AG04449 (cell line): ENCODE measurements around the gene ACR.

Experiments used
- CTCF ChIA-PET: fragments of 350-600 bp; formaldehyde crosslinking; extraction: SDS; loops from one replicate; lab custom pipeline; 2021; ENCODE audit warnings: antibody characterized with exemption; lab: Yijun Ruan, JAX
- POLR2A ChIA-PET: fragments of 400-600, 350-600 bp; formaldehyde crosslinking; extraction: SDS; loops from one replicate; lab custom pipeline; 2020; ENCODE audit warnings: antibody characterized with exemption, inconsistent platforms; lab: Yijun Ruan, JAX
- DNase-seq: peaks from one replicate; pipeline ENCODE4 v3.0.0-alpha.2; 2010; ENCODE audit warnings: low read depth, low spot score
- H3K4me3 ChIP-seq: 2 replicates; pipeline ENCODE4 v1.5.1; 2011; ENCODE audit warnings: low read depth, mild to moderate bottlenecking, control low read depth, low read length
- TF ChIP-seq, protein P1 (sequence below): IDR thresholded peaks from one replicate; pipeline ENCODE4 v1.5.1; 2011; ENCODE audit warnings: mild to moderate bottlenecking, moderate library complexity, low read length, control low read depth, inconsistent platforms; ENCODE audit not compliant: insufficient read depth; ENCODE audit errors: missing control alignments

ACR gene

GRCh38 chr22:50729391-50730012 lies 8.5 kb upstream of the ACR start:
- TF ChIP-seq, protein P1, sequence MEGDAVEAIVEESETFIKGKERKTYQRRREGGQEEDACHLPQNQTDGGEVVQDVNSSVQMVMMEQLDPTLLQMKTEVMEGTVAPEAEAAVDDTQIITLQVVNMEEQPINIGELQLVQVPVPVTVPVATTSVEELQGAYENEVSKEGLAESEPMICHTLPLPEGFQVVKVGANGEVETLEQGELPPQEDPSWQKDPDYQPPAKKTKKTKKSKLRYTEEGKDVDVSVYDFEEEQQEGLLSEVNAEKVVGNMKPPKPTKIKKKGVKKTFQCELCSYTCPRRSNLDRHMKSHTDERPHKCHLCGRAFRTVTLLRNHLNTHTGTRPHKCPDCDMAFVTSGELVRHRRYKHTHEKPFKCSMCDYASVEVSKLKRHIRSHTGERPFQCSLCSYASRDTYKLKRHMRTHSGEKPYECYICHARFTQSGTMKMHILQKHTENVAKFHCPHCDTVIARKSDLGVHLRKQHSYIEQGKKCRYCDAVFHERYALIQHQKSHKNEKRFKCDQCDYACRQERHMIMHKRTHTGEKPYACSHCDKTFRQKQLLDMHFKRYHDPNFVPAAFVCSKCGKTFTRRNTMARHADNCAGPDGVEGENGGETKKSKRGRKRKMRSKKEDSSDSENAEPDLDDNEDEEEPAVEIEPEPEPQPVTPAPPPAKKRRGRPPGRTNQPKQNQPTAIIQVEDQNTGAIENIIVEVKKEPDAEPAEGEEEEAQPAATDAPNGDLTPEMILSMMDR, result no peak
- POLR2A ChIA-PET, result no interaction called here
- no peak for DNase-seq
- CTCF ChIA-PET, result interaction anchor here (0.9 kb wide), 1 partner anchor 13 kb away, joined by 3 read pairs; no protein-coding TSS in a partner anchor
- H3K4me3 ChIP-seq, result no peak overlapping the region

DNA sequence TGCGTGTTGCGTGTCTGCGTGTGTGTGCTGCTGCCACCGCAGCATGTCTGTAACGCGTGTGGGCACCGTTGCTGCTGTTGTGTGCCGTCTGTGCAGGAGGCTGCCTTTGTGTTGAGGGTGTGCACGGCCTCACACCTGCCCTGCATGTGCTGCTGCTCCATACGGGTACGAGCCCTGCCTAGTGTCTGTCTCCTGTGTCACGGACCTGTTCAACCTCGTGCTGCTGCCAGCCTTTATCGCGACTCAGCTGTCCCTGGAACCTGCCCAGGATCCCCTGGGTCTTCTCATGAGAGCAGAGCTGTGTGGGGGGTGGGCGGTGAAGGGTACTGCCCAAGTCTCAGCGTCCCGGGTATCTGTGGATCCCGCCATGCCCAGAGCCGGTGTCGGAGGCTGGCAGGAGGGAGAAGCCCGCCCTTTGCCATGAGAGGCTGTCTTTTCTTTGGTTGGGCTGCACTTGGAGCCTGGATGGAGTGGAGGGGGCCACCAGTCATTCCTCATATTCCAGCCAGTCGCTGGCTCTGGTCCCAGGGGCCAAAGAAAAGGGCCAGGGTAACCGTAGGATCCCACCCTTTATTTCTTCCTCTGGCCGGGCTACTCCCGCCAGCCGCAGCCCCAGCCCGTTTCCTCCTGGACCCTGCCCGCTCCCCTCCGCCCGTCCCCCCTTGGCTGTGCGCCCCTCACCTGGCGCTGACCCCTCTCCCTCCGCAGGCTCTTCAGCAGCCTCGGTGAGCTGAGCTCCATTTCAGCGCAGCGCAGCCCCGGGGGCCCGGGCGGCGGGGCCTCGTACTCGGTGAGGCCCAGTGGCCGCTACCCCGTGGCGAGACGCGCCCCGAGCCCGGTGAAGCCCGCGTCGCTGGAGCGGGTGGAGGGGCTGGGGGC lies 7.8 kb upstream of the ACR start:
- ChIA-PET POLR2A (no interaction called here), CTCF (interaction anchor here (0.9 to 4.2 kb wide), 2 partner anchors 9 to 14 kb away, joined by 3 to 45 read pairs; no protein-coding TSS in a partner anchor)
- TF ChIP-seq, protein P1, result no peak

DNA sequence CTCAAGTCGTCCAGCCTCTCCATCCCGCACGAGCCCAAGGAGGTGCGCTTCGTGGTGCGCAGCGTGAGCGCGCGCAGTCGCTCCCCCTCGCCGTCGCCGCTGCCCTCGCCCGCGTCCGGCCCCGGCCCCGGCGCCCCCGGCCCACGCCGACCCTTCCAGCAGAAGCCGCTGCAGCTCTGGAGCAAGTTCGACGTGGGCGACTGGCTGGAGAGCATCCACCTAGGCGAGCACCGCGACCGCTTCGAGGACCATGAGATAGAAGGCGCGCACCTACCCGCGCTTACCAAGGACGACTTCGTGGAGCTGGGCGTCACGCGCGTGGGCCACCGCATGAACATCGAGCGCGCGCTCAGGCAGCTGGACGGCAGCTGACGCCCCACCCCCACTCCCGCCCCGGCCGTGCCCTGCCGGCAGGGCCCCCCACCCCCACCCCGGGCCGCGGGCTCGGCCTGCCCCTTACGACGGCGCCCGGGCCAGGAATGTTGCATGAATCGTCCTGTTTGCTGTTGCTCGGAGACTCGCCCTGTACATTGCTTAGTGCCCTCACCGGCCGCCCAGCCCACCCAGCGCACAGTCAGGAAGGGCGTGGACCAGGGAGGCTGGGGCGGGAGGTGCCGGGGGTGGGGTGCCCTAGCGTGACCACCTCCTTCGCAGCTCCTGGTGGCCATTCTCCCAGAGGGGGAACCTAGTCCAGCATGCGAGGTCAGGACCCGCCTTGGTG lies 6.9 kb upstream of the ACR start:
- no peak overlapping the region for H3K4me3 ChIP-seq
- POLR2A ChIA-PET, result no interaction called here
- no peak for DNase-seq
- TF ChIP-seq, protein P1, result no peak
- CTCF ChIA-PET, result interaction anchor here (0.8 to 4.2 kb wide), 8 partner anchors 10 to 79 kb away, joined by 3 to 45 read pairs (median 4); no protein-coding TSS in a partner anchor

More for the DNA sequence above, 7.8 kb upstream of the ACR start:
- H3K4me3 ChIP-seq, result no peak overlapping the region
- DNase-seq, result no peak

DNA sequence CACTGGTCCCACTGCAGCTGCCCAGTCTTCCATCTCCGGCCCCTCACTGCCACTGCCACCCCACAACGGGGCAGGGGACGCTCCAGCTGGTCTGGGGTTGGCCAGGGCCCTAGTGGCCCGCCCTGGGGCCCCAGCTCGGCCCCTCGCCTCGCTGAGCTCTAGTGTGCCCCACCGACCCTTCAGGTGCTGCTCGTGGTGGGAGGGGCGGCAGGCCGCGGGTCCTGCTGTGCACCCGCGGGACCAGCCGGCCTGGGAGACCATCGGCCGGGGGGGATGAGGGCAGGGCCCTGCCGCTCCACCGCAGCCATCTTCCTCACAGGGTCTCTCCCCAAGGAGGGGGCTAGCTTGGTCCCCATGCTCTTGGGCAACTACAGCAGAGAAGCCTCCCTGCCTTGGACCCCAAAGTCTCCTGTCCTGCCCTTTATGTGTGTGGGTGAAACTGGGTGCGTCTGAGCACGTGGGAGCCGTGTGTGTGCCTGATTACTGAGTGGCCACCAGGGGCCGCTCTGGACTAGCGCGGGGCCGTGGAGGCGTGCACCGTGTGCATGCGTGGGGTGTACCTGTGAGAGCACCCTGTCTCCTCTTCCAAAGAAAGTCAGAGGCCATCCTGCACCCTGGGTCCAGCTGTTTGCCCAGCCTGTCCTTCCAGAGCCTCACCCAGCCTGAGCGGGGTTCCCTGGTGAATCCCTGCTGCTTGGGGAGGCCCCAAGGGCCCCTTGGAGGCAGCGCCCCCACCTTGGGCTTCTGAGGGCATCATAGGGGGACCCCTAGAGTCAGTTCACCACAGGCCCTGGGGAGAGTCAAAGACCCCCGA lies 6.0 kb upstream of the ACR start:
- no peak overlapping the region for H3K4me3 ChIP-seq
- TF ChIP-seq, protein P1, result peak; percentile 88
- no peak for DNase-seq
- ChIA-PET CTCF (interaction anchor here (0.8 to 4.2 kb wide), 13 partner anchors 10 to 104 kb away, joined by 3 to 45 read pairs (median 4); partner anchors contain the start of gene ARSA), POLR2A (no interaction called here)

GRCh38 chr22:50732681-50733080 lies 5.3 kb upstream of the ACR start:
- CTCF ChIA-PET, result interaction anchor here (0.8 to 4.2 kb wide), 7 partner anchors 11 to 105 kb away, joined by 3 to 45 read pairs (median 3); partner anchors contain the start of gene ARSA
- POLR2A ChIA-PET, result no interaction called here
- TF ChIP-seq, protein P1, result no peak
- DNase-seq, result no peak
- H3K4me3 ChIP-seq, result no peak overlapping the region
